OCI-LY1 (cell line): ENCODE data around the gene RPS24.

ENCODE experiments used
- H2AFZ ChIP-seq: fragments of 200-600 bp; sonication (generic), shearing (Covaris generic); 2 replicates; pipeline ENCODE4 v1.6.0; 2014; ENCODE audit warnings: antibody characterized with exemption, mild to moderate bottlenecking, low read length
- H3F3A ChIP-seq: fragments of 200-600 bp; sonication (generic), shearing (Covaris generic); 2 replicates; pipeline ENCODE4 v1.6.0; 2014; ENCODE audit warnings: mild to moderate bottlenecking, antibody characterized with exemption, low read length, moderate library complexity; ENCODE audit not compliant: insufficient read depth
- H3K27ac ChIP-seq: fragments of 200-600 bp; sonication (generic); 2 replicates; pipeline ENCODE4 v1.5.1; 2014; ENCODE audit warnings: low read length, mixed run types, mild to moderate bottlenecking, low read depth; ENCODE audit not compliant: poor library complexity, severe bottlenecking
- H3K27me3 ChIP-seq: fragments of 200-600 bp; sonication (generic); 2 replicates; pipeline ENCODE4 v1.6.0; 2014; ENCODE audit warnings: antibody characterized with exemption, mild to moderate bottlenecking, low read length, moderate library complexity; ENCODE audit not compliant: insufficient read depth
- H3K36me3 ChIP-seq: fragments of 200-600 bp; sonication (generic); 2 replicates; pipeline ENCODE4 v1.6.1; 2014; ENCODE audit warnings: mild to moderate bottlenecking, antibody characterized with exemption, low read length, moderate library complexity, mixed read lengths; ENCODE audit not compliant: insufficient read depth
- H3K4me1 ChIP-seq: fragments of 200-600 bp; sonication (generic); 2 replicates; pipeline ENCODE4 v1.5.1; 2014; ENCODE audit warnings: mild to moderate bottlenecking, low read length, moderate library complexity; ENCODE audit not compliant: insufficient read depth, severe bottlenecking
- H3K4me2 ChIP-seq: fragments of 200-600 bp; sonication (generic), shearing (Covaris generic); 2 replicates; pipeline ENCODE4 v1.6.1; 2014; ENCODE audit warnings: low read length
- H3K4me3 ChIP-seq: fragments of 200-600 bp; sonication (generic); 2 replicates; pipeline ENCODE4 v1.5.1; 2014; ENCODE audit warnings: low read length, low read depth, mild to moderate bottlenecking, mixed read lengths; ENCODE audit not compliant: poor library complexity, severe bottlenecking
- H3K79me2 ChIP-seq: fragments of 200-600 bp; shearing (Covaris generic); 2 replicates; pipeline ENCODE4 v1.6.1; 2016; ENCODE audit warnings: mixed run types, low read length, mixed read lengths; ENCODE audit not compliant: insufficient read depth
- H3K9ac ChIP-seq: fragments of 200-600 bp; sonication (generic), shearing (Covaris generic); 2 replicates; pipeline ENCODE4 v1.6.1; 2014; ENCODE audit warnings: mild to moderate bottlenecking, low read length, mixed read lengths
- H3K9me2 ChIP-seq: fragments of 200-600 bp; sonication (generic), shearing (Covaris generic); 2 replicates; pipeline ENCODE4 v1.6.1; 2014; ENCODE audit warnings: low read depth, mild to moderate bottlenecking, low read length, mixed read lengths
- H3K9me3 ChIP-seq: fragments of 200-600 bp; shearing (Covaris generic); 2 replicates; pipeline ENCODE4 v1.6.1; 2014; ENCODE audit warnings: low read length, mixed read lengths
- H4K20me1 ChIP-seq: fragments of 200-600 bp; sonication (generic), shearing (Covaris generic); 2 replicates; pipeline ENCODE4 v1.6.0; 2016; ENCODE audit warnings: mild to moderate bottlenecking, low read length; ENCODE audit not compliant: insufficient read depth
- EZH2 ChIP-seq: fragments of 200-600 bp; sonication (generic), shearing (Covaris generic); IDR thresholded peaks from 2 replicates; pipeline ENCODE4 v1.8.0; 2017; ENCODE audit warnings: borderline replicate concordance, mixed run types, mild to moderate bottlenecking, antibody characterized with exemption, low read length, moderate library complexity, mixed read lengths
- TF ChIP-seq, protein P1 (sequence below): fragments of 200-600 bp; sonication (generic), shearing (Covaris generic); IDR thresholded peaks from 2 replicates; pipeline ENCODE4 v1.5.1; 2017; ENCODE audit warnings: mild to moderate bottlenecking, antibody characterized with exemption, low read length, moderate library complexity, mixed read lengths

The RPS24 gene

DNA sequence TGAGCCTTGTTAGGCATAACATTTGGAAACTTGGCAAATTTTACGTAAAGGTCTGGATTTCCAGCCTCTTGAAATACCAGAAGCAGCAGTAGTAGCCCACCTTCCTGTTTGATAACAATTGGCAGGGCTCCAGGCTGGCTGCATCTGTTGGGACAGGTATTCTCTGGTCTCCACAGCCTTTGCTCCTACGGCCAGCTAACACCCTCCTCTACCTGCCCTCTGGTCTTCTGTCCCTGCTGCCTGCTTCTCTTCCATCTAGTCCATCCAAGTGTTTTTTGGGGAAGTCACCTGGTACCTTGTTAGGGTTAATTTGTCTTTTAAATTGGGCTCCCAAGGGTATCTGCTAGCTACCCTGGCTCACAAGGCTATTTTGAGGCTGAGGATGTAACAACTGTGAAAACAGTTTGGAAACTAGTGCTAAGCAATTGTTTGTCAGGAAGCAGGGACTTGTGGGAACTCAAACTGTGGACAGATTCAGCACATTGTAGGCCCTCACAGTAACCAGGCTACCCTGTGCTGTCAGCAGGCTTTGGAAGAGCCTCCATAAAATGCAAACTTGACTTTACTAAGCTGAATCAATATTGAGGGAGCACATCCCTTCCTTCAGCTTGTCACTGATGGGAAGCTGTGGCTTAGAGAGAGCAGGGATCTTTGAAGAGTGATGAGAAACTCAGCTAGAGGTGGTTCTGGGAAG lies 8.5 kb downstream of the RPS24 start:
- H3K9me3 ChIP-seq, result no peaks in the 10 kb centered on the region
- H3K4me2 ChIP-seq, result no peak overlapping the region
- no peak overlapping the region for H2AFZ ChIP-seq
- no peak overlapping the region for H3K9ac ChIP-seq
- peaks cover 4% of the 10 kb centered on the region; the same call in 1 of the 2 replicates for H3F3A ChIP-seq
- no peak for TF ChIP-seq EZH2
- TF ChIP-seq, protein P1, sequence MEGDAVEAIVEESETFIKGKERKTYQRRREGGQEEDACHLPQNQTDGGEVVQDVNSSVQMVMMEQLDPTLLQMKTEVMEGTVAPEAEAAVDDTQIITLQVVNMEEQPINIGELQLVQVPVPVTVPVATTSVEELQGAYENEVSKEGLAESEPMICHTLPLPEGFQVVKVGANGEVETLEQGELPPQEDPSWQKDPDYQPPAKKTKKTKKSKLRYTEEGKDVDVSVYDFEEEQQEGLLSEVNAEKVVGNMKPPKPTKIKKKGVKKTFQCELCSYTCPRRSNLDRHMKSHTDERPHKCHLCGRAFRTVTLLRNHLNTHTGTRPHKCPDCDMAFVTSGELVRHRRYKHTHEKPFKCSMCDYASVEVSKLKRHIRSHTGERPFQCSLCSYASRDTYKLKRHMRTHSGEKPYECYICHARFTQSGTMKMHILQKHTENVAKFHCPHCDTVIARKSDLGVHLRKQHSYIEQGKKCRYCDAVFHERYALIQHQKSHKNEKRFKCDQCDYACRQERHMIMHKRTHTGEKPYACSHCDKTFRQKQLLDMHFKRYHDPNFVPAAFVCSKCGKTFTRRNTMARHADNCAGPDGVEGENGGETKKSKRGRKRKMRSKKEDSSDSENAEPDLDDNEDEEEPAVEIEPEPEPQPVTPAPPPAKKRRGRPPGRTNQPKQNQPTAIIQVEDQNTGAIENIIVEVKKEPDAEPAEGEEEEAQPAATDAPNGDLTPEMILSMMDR, result no peak
- no peak overlapping the region for H3K4me3 ChIP-seq
- peaks cover 2% of the 10 kb centered on the region; the same call in 1 of the 2 replicates for H4K20me1 ChIP-seq
- peaks cover 63% of the 10 kb centered on the region for H3K36me3 ChIP-seq
- H3K27ac ChIP-seq, result no peak overlapping the region
- peaks cover 4% of the 10 kb centered on the region for H3K4me1 ChIP-seq
- H3K9me2 ChIP-seq, result no peaks in the 10 kb centered on the region
- H3K79me2 ChIP-seq, result no peaks in the 10 kb centered on the region
- H3K27me3 ChIP-seq, result no peaks in the 10 kb centered on the region

DNA sequence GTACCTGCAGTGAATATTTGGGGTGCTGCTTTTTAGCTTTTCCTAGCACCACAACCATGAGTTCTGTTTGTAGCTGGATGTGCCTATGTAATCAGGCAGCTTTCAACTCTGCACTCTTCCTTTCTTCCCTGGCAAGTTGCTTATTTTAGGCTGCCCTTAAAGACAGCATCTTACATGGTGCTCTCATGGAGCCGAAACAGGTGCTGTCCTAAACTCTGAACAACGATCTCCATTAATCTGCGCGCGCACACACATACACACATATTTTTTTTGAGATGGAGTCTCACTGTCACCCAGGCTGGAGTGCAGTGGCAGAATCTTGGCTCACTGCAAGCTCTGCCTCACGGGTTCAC lies 9.1 kb downstream of the RPS24 start:
- peaks cover 4% of the 10 kb centered on the region; the same call in 1 of the 2 replicates for H3F3A ChIP-seq
- no peak overlapping the region for H3K4me3 ChIP-seq
- H3K9ac ChIP-seq, result no peak overlapping the region
- no peak overlapping the region for H3K4me2 ChIP-seq
- no peaks in the 10 kb centered on the region for H3K9me3 ChIP-seq
- TF ChIP-seq, protein P1, result no peak
- no peaks in the 10 kb centered on the region for H3K9me2 ChIP-seq
- H3K4me1 ChIP-seq, result peaks cover 4% of the 10 kb centered on the region
- peaks cover 57% of the 10 kb centered on the region for H3K36me3 ChIP-seq
- H4K20me1 ChIP-seq, result peaks cover 2% of the 10 kb centered on the region; the same call in 1 of the 2 replicates
- H3K79me2 ChIP-seq, result no peaks in the 10 kb centered on the region
- no peak overlapping the region for H2AFZ ChIP-seq
- no peak overlapping the region for H3K27ac ChIP-seq
- no peaks in the 10 kb centered on the region for H3K27me3 ChIP-seq

DNA sequence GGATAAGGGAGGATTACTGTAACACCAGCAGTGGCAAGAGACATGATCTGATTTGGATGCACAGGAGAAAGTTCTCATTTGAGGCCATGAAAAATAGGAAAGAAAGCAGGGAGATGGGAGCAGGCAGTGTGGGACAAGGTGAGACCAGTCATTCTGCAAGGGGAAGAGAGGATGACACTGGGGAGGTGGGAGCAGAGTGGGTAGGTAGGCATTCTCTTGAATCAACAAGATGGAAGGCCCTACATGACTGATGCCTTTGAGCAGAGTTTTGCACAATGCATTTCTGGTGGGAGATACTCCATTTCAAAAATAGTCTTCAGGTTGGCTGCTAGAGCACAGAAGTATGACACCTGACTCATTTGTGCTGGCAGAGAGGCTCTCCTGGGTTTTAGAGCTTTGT lies 10.5 kb downstream of the RPS24 start:
- no peaks in the 10 kb centered on the region for H3K4me1 ChIP-seq
- no peak overlapping the region for H3K4me3 ChIP-seq
- H3K9ac ChIP-seq, result no peak overlapping the region
- no peak overlapping the region for H2AFZ ChIP-seq
- no peak overlapping the region for H3K4me2 ChIP-seq
- peaks cover 43% of the 10 kb centered on the region for H3K36me3 ChIP-seq
- H3K9me3 ChIP-seq, result no peaks in the 10 kb centered on the region
- no peaks in the 10 kb centered on the region for H3K9me2 ChIP-seq
- H3F3A ChIP-seq, result peaks cover 4% of the 10 kb centered on the region; the same call in 1 of the 2 replicates
- H3K27me3 ChIP-seq, result no peaks in the 10 kb centered on the region
- peaks cover 2% of the 10 kb centered on the region; the same call in 1 of the 2 replicates for H4K20me1 ChIP-seq
- H3K27ac ChIP-seq, result no peak overlapping the region
- no peak for TF ChIP-seq EZH2
- TF ChIP-seq, protein P1, result no peak
- H3K79me2 ChIP-seq, result no peaks in the 10 kb centered on the region
